NCI-H2081 (cell line): ENCODE results near the gene IFNLR1.

Experiments
- DNase-seq, 2 experiments: peaks; one replicate each; lab custom pipeline; 2025; lab: John Stamatoyannopoulos, UW

IFNLR1 gene

GRCh38 chr1:24120965-24121364, 66.1 kb downstream of the IFNLR1 start:
- DNase-seq, result no peak

GRCh38 chr1:24119859-24120756, 67.0 kb downstream of the IFNLR1 start:
- peak in 1 of 2 experiments; percentile 16 for DNase-seq

- DNase-seq, result no peak
Measured at GRCh38 chr1:24119489-24119858, 67.6 kb downstream of the IFNLR1 start.

GRCh38 chr1:24118410-24119242, 68.5 kb downstream of the IFNLR1 start:
- DNase-seq, result no peak

- no peak for DNase-seq
Measured at GRCh38 chr1:24117722-24118409, 69.2 kb downstream of the IFNLR1 start.

GRCh38 chr1:24117132-24117531, 70.0 kb downstream of the IFNLR1 start:
- no peak for DNase-seq

- DNase-seq, result no peak
Measured at GRCh38 chr1:24114753-24115152, 72.3 kb downstream of the IFNLR1 start.

- no peak for DNase-seq
Measured at GRCh38 chr1:24113641-24114033, 73.5 kb downstream of the IFNLR1 start.

GRCh38 chr1:24111996-24112779, 74.9 kb downstream of the IFNLR1 start, which contains the start of gene MYOM3:
Gene MYOM3, minus strand, starts transcription at chr1:24112135. Its CDS starts 3,499 bp downstream, at chr1:24108636.
- peak; percentile 9 to 46 for DNase-seq

- DNase-seq, result no peak
Measured at GRCh38 chr1:24111262-24111995, 75.7 kb downstream of the IFNLR1 start.

- no peak for DNase-seq
Measured at GRCh38 chr1:24110642-24111261, 76.3 kb downstream of the IFNLR1 start.

- no peak for DNase-seq
Measured at GRCh38 chr1:24109686-24110475, 77.2 kb downstream of the IFNLR1 start.

- no peak for DNase-seq
Measured at GRCh38 chr1:24109166-24109483, 78.0 kb downstream of the IFNLR1 start.

- DNase-seq, result no peak
Measured at GRCh38 chr1:24108334-24109165, 78.5 kb downstream of the IFNLR1 start.

GRCh38 chr1:24107462-24108138, 79.5 kb downstream of the IFNLR1 start:
- DNase-seq, result no peak

- DNase-seq, result no peak
Measured at GRCh38 chr1:24105368-24106160, 81.5 kb downstream of the IFNLR1 start.

- no peak for DNase-seq
Measured at GRCh38 chr1:24104854-24105253, 82.2 kb downstream of the IFNLR1 start.
